22Rv1 (cell line): ENCODE results near the gene CDHR4.

Experiments used
- H3K27ac ChIP-seq: fragments of 450-650 bp; 2 replicates; pipeline ENCODE4 v1.5.1; 2017
- ZFX ChIP-seq: fragments of 450-650 bp; IDR thresholded peaks from 2 replicates; pipeline ENCODE4 v1.6.1; 2017; ENCODE audit warnings: antibody characterized with exemption, borderline replicate concordance
- TF ChIP-seq, protein P1 (sequence below): fragments of 450-650 bp; IDR thresholded peaks from 2 replicates; pipeline ENCODE4 v1.5.1; 2017; ENCODE audit warnings: mild to moderate bottlenecking

The CDHR4 gene

DNA sequence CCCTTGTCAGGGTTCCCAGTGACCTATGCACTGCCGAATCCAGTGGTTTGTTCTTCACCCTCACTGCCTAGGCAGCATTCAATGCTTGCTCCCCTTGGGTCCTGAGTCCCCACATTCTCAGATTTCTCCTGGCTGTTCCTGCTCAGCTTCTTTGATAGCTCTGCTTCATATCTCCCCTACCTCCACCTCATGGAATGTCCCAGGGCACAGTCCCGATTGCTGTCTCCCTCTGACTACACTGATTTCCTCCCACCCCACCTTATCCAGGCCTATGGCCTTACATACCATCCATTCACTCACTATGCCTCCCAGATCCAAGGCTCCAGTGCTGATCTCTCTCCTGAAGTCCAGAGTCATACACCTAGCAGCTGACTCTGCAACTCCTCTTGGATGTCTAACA is 1.5 kb upstream of the CDHR4 start:
- no peak for TF ChIP-seq ZFX
- TF ChIP-seq, protein P1, sequence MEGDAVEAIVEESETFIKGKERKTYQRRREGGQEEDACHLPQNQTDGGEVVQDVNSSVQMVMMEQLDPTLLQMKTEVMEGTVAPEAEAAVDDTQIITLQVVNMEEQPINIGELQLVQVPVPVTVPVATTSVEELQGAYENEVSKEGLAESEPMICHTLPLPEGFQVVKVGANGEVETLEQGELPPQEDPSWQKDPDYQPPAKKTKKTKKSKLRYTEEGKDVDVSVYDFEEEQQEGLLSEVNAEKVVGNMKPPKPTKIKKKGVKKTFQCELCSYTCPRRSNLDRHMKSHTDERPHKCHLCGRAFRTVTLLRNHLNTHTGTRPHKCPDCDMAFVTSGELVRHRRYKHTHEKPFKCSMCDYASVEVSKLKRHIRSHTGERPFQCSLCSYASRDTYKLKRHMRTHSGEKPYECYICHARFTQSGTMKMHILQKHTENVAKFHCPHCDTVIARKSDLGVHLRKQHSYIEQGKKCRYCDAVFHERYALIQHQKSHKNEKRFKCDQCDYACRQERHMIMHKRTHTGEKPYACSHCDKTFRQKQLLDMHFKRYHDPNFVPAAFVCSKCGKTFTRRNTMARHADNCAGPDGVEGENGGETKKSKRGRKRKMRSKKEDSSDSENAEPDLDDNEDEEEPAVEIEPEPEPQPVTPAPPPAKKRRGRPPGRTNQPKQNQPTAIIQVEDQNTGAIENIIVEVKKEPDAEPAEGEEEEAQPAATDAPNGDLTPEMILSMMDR, result no peak
- H3K27ac ChIP-seq, result no peak overlapping the region

GRCh38 chr3:49799105-49799504 is 568 bp downstream of the CDHR4 start:
- no peak overlapping the region for H3K27ac ChIP-seq
- TF ChIP-seq, protein P1, result no peak
- TF ChIP-seq ZFX, result no peak

- no peak for TF ChIP-seq ZFX
- TF ChIP-seq, protein P1, result no peak
- no peak overlapping the region for H3K27ac ChIP-seq
Observed at GRCh38 chr3:49794926-49795905, 4.5 kb downstream of the CDHR4 start.

DNA sequence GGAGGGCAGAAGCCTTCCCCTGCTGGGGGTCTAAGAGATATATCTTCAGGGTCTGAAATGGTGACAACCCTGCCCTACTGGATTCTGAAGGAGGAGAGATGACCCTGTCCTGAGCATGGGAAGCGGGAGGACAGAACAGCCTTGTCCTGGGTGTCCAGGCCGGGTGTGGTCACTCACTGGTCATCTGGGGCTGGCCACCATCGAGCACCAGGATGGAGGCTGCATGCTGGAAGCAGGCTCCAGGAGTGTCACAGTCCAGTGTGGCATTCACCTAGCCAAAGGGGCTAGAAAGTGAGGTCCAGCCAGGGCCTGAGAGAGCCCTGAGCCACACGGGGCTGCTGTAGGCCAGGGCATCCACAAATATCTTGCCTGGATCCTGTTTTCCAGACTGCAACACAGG is 5.2 kb downstream of the CDHR4 start:
- H3K27ac ChIP-seq, result no peak overlapping the region
- TF ChIP-seq ZFX, result no peak
- TF ChIP-seq, protein P1, result no peak

DNA sequence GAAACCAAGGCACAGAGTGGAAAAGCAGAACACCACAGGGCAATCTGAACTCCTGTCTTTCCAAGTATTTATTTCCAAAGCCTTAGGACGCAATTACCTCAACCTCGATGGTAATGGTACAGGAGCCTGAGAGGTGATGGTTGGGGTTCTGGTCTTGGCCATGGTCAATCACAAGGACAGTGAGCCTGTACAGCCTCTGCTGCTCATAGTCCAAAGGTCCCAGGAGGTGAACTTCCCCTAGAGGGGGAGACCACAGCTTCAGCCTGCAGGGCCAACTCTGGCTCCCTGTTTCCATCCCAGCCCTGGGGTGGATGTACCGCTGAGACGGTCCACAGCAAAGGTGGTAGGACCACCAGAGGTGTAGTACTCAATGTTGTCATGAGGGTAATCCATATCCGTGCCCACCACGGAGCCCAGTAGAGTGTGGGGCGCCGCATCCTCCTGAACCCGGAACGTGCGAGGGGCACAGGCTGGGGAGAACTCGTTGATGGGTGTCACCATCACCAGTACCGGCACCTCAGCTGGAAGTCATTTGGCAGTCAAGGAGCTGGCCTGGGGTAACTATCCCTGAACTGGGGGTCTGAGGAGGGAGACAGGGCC is 6.1 kb downstream of the CDHR4 start:
- TF ChIP-seq ZFX, result no peak
- TF ChIP-seq, protein P1, result no peak
- H3K27ac ChIP-seq, result no peak overlapping the region

- TF ChIP-seq, protein P1, result no peak
- no peak for TF ChIP-seq ZFX
Observed at GRCh38 chr3:49792371-49793150, 7.1 kb downstream of the CDHR4 start.

DNA sequence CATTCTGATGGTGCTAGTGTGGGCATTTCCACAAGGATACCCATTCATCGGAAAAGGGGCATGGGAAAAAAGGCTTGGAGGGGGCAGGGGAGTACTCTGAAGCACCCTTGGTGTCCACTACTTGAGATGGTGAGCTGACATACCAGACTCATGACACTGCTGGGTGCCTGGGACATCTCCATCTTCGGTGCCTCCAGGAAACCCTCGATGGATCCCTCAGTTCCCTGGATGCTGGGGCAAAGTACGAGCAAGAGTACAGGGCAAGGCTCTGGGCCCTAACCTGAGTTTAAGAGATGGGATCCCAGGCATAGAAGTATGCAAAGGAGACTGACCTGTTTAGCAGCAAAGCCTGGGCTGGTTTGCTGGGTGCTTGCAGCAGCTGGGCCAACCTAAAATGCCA is 8.1 kb downstream of the CDHR4 start:
- TF ChIP-seq ZFX, result no peak
- TF ChIP-seq, protein P1, result no peak
- no peak overlapping the region for H3K27ac ChIP-seq

More at GRCh38 chr3:49792371-49793150, 7.1 kb downstream of the CDHR4 start:
- no peak overlapping the region for H3K27ac ChIP-seq
